Measurements from ENCODE around the gene ITGA2B.
"Not testable (repeated sequence)": the region's sequence is repeated elsewhere in the genome, so short reads cannot be mapped to it uniquely, and the experiment has no call there.

The ITGA2B gene

GRCh38 chr17:44390250-44390870, 911 bp upstream of the ITGA2B start:
- no peak for DNase-seq

GRCh38 chr17:44389723-44390202, 314 bp upstream of the ITGA2B start:
- DNase-seq = no peak

- DNase-seq = no peak
These were observed 1.6 kb downstream of the ITGA2B start for GRCh38 chr17:44387804-44388203.

GRCh38 chr17:44386182-44386525, 3.3 kb downstream of the ITGA2B start:
- DNase-seq = no peak

- peak; percentile 85 for DNase-seq
These were observed 3.9 kb downstream of the ITGA2B start for GRCh38 chr17:44385287-44386181.

- DNase-seq = no peak
These were observed 4.6 kb downstream of the ITGA2B start for GRCh38 chr17:44384823-44385286.

- no peak for DNase-seq
These were observed 5.1 kb downstream of the ITGA2B start for GRCh38 chr17:44384281-44384822.

GRCh38 chr17:44383861-44384260, 5.6 kb downstream of the ITGA2B start:
- no peak for DNase-seq

- DNase-seq = no peak
These were observed 6.1 kb downstream of the ITGA2B start for GRCh38 chr17:44383363-44383762.

- no peak for DNase-seq
These were observed 6.5 kb downstream of the ITGA2B start for GRCh38 chr17:44382917-44383316.

- no peak for DNase-seq
These were observed 7.6 kb downstream of the ITGA2B start for GRCh38 chr17:44381810-44382305.

GRCh38 chr17:44380767-44381166, 8.7 kb downstream of the ITGA2B start:
- no peak for DNase-seq

- no peak for DNase-seq
These were observed 9.6 kb downstream of the ITGA2B start for GRCh38 chr17:44379887-44380286.

GRCh38 chr17:44378171-44378705, 11.2 kb downstream of the ITGA2B start:
- no peak for DNase-seq

- DNase-seq = no peak
These were observed 12.7 kb downstream of the ITGA2B start for GRCh38 chr17:44376779-44377178.

- DNase-seq = no peak
These were observed 13.3 kb downstream of the ITGA2B start for GRCh38 chr17:44376124-44376523.

- no peak for DNase-seq
These were observed 14.0 kb downstream of the ITGA2B start for GRCh38 chr17:44375196-44376017.

GRCh38 chr17:44374306-44375195, 14.9 kb downstream of the ITGA2B start:
- no peak for DNase-seq

GRCh38 chr17:44372036-44372435, 17.4 kb downstream of the ITGA2B start:
- DNase-seq = no peak

- not testable (repeated sequence) for DNase-seq
These were observed 19.9 kb downstream of the ITGA2B start for GRCh38 chr17:44369414-44370023.
